GM21619 (cell line): ENCODE results near the gene AMELX.

ENCODE experiments used
- ATAC-seq: cut with Tn5 transposase; IDR thresholded peaks from one replicate; pipeline ENCODE4 v1.9.1; 2021; ENCODE audit not compliant: unreplicated experiment

Gene AMELX

GRCh38 chrX:11305641-11306040 is 12.4 kb downstream of the AMELX start:
- ATAC-seq = no peak

GRCh38 chrX:11309220-11309619 is 16.0 kb downstream of the AMELX start:
- no peak for ATAC-seq

- no peak for ATAC-seq
Observed at GRCh38 chrX:11311706-11312105, 18.5 kb downstream of the AMELX start.

GRCh38 chrX:11319806-11320520 is 26.8 kb downstream of the AMELX start:
- ATAC-seq = no peak

GRCh38 chrX:11321986-11322385 is 28.8 kb downstream of the AMELX start:
- ATAC-seq = no peak

- ATAC-seq = no peak
Observed at GRCh38 chrX:11328134-11328533, 34.9 kb downstream of the AMELX start.

- no peak for ATAC-seq
Observed at GRCh38 chrX:11329021-11329420, 35.8 kb downstream of the AMELX start.

- ATAC-seq = no peak
Observed at GRCh38 chrX:11331788-11332187, 38.6 kb downstream of the AMELX start.

GRCh38 chrX:11334165-11334564 is 41.0 kb downstream of the AMELX start:
- no peak for ATAC-seq

- ATAC-seq = no peak
Observed at GRCh38 chrX:11336201-11336600, 43.0 kb downstream of the AMELX start.

GRCh38 chrX:11337292-11338009 is 44.2 kb downstream of the AMELX start:
- no peak for ATAC-seq

- ATAC-seq = peak; percentile 87
Observed at GRCh38 chrX:11341274-11342201, 48.3 kb downstream of the AMELX start.

GRCh38 chrX:11342673-11343072 is 49.5 kb downstream of the AMELX start:
- no peak for ATAC-seq

- no peak for ATAC-seq
Observed at GRCh38 chrX:11346121-11346682, 53.0 kb downstream of the AMELX start.

GRCh38 chrX:11347300-11347699 is 54.1 kb downstream of the AMELX start:
- no peak for ATAC-seq

- no peak for ATAC-seq
Observed at GRCh38 chrX:11349020-11349419, 55.8 kb downstream of the AMELX start.

- no peak for ATAC-seq
Observed at GRCh38 chrX:11349661-11350337, 56.6 kb downstream of the AMELX start.
